Activated naive CD4-positive, alpha-beta T cell treated with anti-CD3 and anti-CD28 coated beads for 36 hours (primary cell): ENCODE measurements around the gene EFNA5. TPM values are rescaled to one million over a fixed set of nuclear protein-coding genes. Genes with fewer than 3 reads are reported as not detected.

Source experiments
- CTCF ChIA-PET: fragments of 350-600 bp; sonication (Branson Sonifier 250); formaldehyde crosslinking; loops from one replicate; lab custom pipeline; 2021; ENCODE audit warnings: antibody characterized with exemption; lab: Charles Lee
- DNase-seq: peaks from one replicate; pipeline ENCODE4 v3.0.0-alpha.2; 2020
- H3K27ac Mint-ChIP-seq: one replicate; pipeline ENCODE4 v1.8.0; 2021; ENCODE audit warnings: mild to moderate bottlenecking, mixed read lengths
- H3K27me3 Mint-ChIP-seq: one replicate; pipeline ENCODE4 v1.8.0; 2021; ENCODE audit warnings: low read depth, mixed read lengths
- H3K36me3 Mint-ChIP-seq: one replicate; pipeline ENCODE4 v1.8.0; 2021; ENCODE audit warnings: low read depth, mixed read lengths
- H3K4me1 Mint-ChIP-seq: one replicate; pipeline ENCODE4 v1.8.0; 2021; ENCODE audit warnings: low read depth, mixed read lengths
- H3K4me3 Mint-ChIP-seq: one replicate; pipeline ENCODE4 v1.8.0; 2021; ENCODE audit warnings: mild to moderate bottlenecking, moderate library complexity, mixed read lengths
- H3K9me3 Mint-ChIP-seq: one replicate; pipeline ENCODE4 v1.8.0; 2021; ENCODE audit warnings: mixed read lengths
- intact Hi-C: fragments of 100-400 bp; cut with micrococcal nuclease; formaldehyde crosslinking; loops from one replicate; pipeline ENCODE4 v1.15.1; 2023
- total RNA-seq, 2 experiments: library from RNA; stranded (reverse); gene quantifications; one replicate each; pipeline ENCODE4 v1.2.3, GENCODE V29; 2021

EFNA5 gene
- total RNA-seq, 2 experiments from 2014 or later: not detected

DNA sequence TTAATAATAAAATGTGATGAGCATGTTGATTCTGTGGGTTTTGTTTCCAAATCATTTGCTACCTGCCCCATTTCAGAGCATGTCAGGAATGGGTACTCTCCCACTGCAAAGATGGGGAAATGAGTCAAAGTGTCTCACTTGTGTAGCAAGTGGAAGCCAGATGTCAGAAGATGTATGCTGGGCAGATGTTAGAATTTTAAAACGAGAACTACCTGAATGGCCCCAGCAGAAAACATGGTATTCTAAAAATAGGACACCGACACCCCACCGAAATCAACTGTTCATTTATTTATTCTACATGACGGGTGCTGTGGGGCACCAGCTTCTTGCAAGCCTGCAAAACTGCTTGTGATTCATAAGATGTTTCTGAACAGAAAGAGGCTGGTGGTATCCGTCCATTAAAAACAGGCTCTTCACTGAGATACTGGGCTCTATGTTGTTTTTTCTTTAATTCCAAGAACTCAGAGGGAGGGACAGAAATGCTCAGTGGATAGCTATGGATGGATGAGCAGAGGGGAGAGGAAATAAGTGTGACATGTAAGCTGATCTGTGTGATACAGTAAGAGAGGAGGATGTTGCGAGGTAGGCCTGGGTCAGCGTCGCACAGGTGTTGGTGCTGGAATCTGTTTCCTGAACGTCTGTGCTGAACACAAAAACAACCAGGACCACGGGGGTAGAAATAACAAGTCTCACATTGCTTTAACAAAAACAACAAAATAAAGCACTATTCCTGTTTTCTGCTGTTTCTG lies 157.2 kb downstream of the EFNA5 start:
- intact Hi-C loops: no loop called here
- Mint-ChIP-seq H3K36me3 (no peaks in the 10 kb centered on the region), H3K4me3 (no peak overlapping the region), H3K9me3 (no peaks in the 10 kb centered on the region), H3K27me3 (peaks cover 10% of the 10 kb centered on the region), H3K27ac (no peak overlapping the region), H3K4me1 (no peaks in the 10 kb centered on the region)
- DNase-seq: no peak
- CTCF ChIA-PET: no interaction called here

DNA sequence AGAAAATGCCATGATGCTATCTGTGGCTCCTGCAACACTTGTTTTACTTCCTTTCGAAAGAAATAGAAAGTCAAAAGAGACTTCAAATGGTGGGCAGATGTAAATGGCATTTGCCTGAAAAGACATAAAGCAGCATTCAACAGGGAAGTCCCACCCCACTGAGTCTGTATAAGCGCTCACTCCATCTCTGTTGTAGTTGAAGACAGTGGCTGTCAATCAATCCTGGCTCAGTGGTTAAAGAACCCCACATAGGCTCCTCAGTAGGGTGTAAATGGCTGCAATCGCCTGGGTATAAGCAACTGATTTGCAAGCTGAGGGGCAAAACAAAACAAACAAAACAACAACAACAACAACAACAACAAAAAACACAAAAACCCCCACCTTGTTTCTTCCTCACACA lies 158.7 kb downstream of the EFNA5 start:
- no peaks in the 10 kb centered on the region for H3K4me1 Mint-ChIP-seq
- H3K36me3 Mint-ChIP-seq: no peaks in the 10 kb centered on the region
- no peak for DNase-seq
- H3K4me3 Mint-ChIP-seq: no peak overlapping the region
- H3K27me3 Mint-ChIP-seq: peaks cover 10% of the 10 kb centered on the region
- H3K27ac Mint-ChIP-seq: no peak overlapping the region
- CTCF ChIA-PET: interaction anchor here (0.6 to 1.4 kb wide), 3 partner anchors 33 to 60 kb away, joined by 3 to 4 read pairs (median 4); no protein-coding TSS in a partner anchor
- intact Hi-C loops: no loop called here
- H3K9me3 Mint-ChIP-seq: no peaks in the 10 kb centered on the region

DNA sequence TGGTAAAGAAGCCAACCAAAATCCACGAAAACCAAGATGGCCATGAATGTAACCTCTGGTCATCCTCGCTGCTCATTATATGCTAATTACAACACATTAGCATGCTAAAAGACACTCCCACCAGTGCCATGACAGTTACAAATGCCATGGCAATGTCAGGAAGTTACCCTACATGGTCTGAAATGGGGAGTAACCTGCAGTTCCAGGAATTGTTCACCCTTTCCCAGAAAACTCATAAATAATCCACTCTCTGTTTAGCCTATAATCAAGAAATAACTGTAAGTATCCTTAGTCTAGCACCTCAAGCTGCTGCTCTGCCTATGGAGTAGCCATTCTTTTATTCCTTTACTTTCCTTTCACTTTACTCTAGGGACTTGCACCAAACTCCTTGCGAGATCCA lies 160.6 kb downstream of the EFNA5 start:
- Mint-ChIP-seq H3K36me3 (no peaks in the 10 kb centered on the region), H3K27me3 (peaks cover 14% of the 10 kb centered on the region)

DNA sequence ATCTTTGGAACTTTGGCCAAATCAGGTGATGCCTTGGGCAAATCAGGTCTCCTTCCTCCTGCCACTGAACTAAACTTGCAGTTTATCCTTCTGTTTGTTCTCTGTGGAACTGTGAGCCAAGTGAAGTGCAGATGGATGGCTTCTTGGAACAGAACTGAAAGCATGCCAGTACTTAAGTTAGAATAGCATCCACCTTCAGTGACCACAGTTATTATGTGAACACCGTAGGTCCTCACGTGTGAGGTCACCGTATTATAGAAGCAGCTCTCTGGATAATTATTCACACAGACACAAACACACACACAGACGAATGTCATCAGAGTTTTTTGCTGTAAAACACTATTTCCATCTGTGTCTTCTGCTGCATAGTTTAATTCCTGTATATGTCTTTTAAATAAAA lies 162.6 kb downstream of the EFNA5 start:
- CTCF ChIA-PET: no interaction called here
- no peaks in the 10 kb centered on the region for H3K4me1 Mint-ChIP-seq
- intact Hi-C loops: no loop called here
- H3K4me3 Mint-ChIP-seq: no peak overlapping the region
- H3K27ac Mint-ChIP-seq: no peak overlapping the region
- DNase-seq: no peak
- no peaks in the 10 kb centered on the region for H3K9me3 Mint-ChIP-seq
- no peaks in the 10 kb centered on the region for H3K36me3 Mint-ChIP-seq
- H3K27me3 Mint-ChIP-seq: peaks cover 8% of the 10 kb centered on the region

More for the DNA sequence above, 160.6 kb downstream of the EFNA5 start:
- Mint-ChIP-seq H3K27ac (no peak overlapping the region), H3K9me3 (no peaks in the 10 kb centered on the region), H3K4me1 (no peaks in the 10 kb centered on the region), H3K4me3 (no peak overlapping the region)
- no peak for DNase-seq
- CTCF ChIA-PET: interaction anchor here (0.7 kb wide), 3 partner anchors 167 to 276 kb away, joined by 3 to 4 read pairs (median 3); no protein-coding TSS in a partner anchor
- intact Hi-C loops: no loop called here

DNA sequence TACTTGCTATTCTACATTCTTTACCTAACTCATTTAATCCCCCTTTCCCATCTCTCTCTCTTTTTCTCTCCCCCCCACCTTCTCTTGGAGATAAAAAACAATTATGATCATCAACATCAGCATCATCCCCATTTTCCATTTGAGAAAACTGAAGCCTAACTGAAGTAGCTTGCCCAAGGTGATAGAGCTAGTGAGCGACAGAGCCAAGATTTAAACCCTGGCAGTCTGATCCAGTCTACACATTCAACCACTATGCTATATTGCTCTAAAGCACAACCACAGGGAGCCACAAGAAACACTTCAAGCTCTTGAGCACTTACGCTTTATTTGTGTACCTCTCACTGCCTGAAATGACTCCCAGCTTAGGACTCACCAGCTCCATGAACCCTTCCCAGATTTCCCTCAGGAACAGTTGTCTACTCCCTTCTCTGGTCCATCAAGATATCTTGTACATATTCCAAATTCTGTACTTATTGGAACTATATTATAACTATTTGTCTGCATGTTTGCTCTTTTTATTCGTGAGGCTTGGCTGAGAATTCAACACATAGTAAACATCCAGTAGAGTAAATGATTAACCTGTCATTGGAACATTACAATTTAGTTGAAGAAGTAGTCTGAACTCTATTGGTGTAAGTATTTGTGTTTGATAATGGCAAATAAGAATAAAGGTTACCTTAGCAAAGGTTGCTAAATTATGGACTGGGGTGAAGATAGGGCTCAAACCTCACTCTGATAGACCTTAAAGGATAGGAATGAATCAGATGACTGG lies 164.8 kb downstream of the EFNA5 start:
- peaks cover 6% of the 10 kb centered on the region for H3K4me1 Mint-ChIP-seq
- no peak for DNase-seq
- H3K36me3 Mint-ChIP-seq: no peaks in the 10 kb centered on the region
- peaks cover 21% of the 10 kb centered on the region for H3K27me3 Mint-ChIP-seq
- H3K27ac Mint-ChIP-seq: no peak overlapping the region
- H3K4me3 Mint-ChIP-seq: no peak overlapping the region
- no peaks in the 10 kb centered on the region for H3K9me3 Mint-ChIP-seq
- CTCF ChIA-PET: no interaction called here
- intact Hi-C loops: no loop called here

- intact Hi-C loops: no loop called here
- Mint-ChIP-seq H3K27ac (no peak overlapping the region), H3K4me3 (no peak overlapping the region), H3K4me1 (peaks cover 6% of the 10 kb centered on the region), H3K36me3 (no peaks in the 10 kb centered on the region), H3K27me3 (peaks cover 21% of the 10 kb centered on the region), H3K9me3 (no peaks in the 10 kb centered on the region)
- CTCF ChIA-PET: no interaction called here
- no peak for DNase-seq
Observed at GRCh38 chr5:107504424-107504823, 166.3 kb downstream of the EFNA5 start.

GRCh38 chr5:107502676-107503060 lies 168.1 kb downstream of the EFNA5 start:
- Mint-ChIP-seq H3K27ac (no peak overlapping the region), H3K4me1 (peaks cover 6% of the 10 kb centered on the region), H3K4me3 (no peak overlapping the region), H3K36me3 (no peaks in the 10 kb centered on the region), H3K27me3 (peaks cover 21% of the 10 kb centered on the region), H3K9me3 (no peaks in the 10 kb centered on the region)
- intact Hi-C loops: no loop called here
- DNase-seq: no peak
- CTCF ChIA-PET: no interaction called here

GRCh38 chr5:107501965-107502675 lies 168.6 kb downstream of the EFNA5 start:
- Mint-ChIP-seq H3K36me3 (no peaks in the 10 kb centered on the region), H3K4me3 (no peak overlapping the region)

DNA sequence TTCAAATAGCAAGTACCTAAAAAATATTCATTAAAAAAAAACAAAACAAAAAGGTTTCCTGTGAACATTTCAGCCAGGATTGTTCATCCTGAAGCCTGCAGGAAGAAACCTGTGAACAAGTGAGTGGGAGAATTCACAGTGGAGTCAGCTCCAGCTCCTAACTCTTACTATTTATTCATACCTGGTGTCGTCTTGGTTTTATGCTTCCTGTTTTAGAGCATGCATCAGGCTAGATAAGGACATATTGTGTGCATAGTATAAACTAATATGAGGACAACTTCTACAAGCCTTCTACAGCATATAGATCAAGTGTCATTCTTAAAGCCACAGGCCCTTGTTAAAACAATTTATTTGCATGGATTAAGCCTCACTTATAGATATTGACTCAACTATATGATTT lies 169.9 kb downstream of the EFNA5 start:
- no peak for DNase-seq
- CTCF ChIA-PET: no interaction called here
- intact Hi-C loops: no loop called here
- Mint-ChIP-seq H3K9me3 (no peaks in the 10 kb centered on the region), H3K27ac (no peak overlapping the region), H3K27me3 (peaks cover 18% of the 10 kb centered on the region), H3K4me3 (no peak overlapping the region), H3K36me3 (no peaks in the 10 kb centered on the region), H3K4me1 (peaks cover 6% of the 10 kb centered on the region)

More at GRCh38 chr5:107501965-107502675, 168.6 kb downstream of the EFNA5 start:
- Mint-ChIP-seq H3K27me3 (peaks cover 21% of the 10 kb centered on the region), H3K4me1 (peaks cover 6% of the 10 kb centered on the region), H3K9me3 (no peaks in the 10 kb centered on the region), H3K27ac (no peak overlapping the region)
- intact Hi-C loops: no loop called here
- DNase-seq: no peak
- CTCF ChIA-PET: no interaction called here

DNA sequence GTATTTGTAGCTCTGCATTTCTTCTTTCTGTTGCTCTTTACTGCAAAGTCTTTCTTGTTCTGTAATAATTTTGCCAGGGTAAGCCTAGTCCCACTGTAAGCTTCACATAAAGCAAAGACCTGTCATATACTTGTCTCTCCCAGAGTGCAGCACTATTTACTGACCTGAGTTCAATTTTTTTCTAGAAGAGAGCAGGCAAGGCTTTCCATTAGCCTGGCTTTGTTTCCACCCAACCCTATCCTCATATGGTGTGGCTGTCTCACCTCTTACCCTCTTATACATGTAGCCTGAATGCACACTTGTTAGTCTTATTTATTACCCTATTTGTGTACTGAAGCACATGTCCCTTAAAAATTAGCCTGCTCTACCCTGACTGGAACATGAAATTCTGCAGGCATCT lies 170.4 kb downstream of the EFNA5 start:
- H3K27ac Mint-ChIP-seq: no peak overlapping the region
- intact Hi-C loops: no loop called here
- no peak for DNase-seq

GRCh38 chr5:107499776-107500175 lies 171.0 kb downstream of the EFNA5 start:
- no peaks in the 10 kb centered on the region for H3K36me3 Mint-ChIP-seq
- no peak overlapping the region for H3K4me3 Mint-ChIP-seq
- H3K27ac Mint-ChIP-seq: no peak overlapping the region
- H3K4me1 Mint-ChIP-seq: peaks cover 6% of the 10 kb centered on the region
- H3K9me3 Mint-ChIP-seq: no peaks in the 10 kb centered on the region
- no peak for DNase-seq
- CTCF ChIA-PET: no interaction called here
- peaks cover 13% of the 10 kb centered on the region for H3K27me3 Mint-ChIP-seq
- intact Hi-C loops: no loop called here

More for the DNA sequence above, 170.4 kb downstream of the EFNA5 start:
- no peaks in the 10 kb centered on the region for H3K36me3 Mint-ChIP-seq
- H3K4me1 Mint-ChIP-seq: peaks cover 6% of the 10 kb centered on the region
- no peak overlapping the region for H3K4me3 Mint-ChIP-seq
- peaks cover 15% of the 10 kb centered on the region for H3K27me3 Mint-ChIP-seq
- CTCF ChIA-PET: no interaction called here
- H3K9me3 Mint-ChIP-seq: no peaks in the 10 kb centered on the region

DNA sequence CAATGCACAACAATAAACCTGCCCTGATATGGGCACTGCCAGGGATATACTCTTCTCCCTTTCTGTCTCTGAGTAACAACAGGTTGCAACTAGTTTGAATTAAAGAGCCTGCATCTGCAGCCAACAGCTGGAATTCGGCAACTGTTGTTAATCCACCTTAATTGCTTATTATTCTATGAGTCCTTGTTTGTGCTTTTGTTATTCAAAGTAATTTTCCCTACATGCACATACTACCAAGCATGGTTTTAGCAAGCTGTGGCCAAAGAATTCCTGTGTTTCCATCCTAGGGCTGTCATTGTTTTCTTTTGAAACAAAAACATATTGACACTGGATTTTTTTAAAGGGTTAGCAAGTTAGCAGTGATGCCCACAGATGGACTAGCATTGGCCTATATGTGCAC lies 171.5 kb downstream of the EFNA5 start:
- H3K4me3 Mint-ChIP-seq: no peak overlapping the region
- H3K36me3 Mint-ChIP-seq: no peaks in the 10 kb centered on the region
- DNase-seq: no peak
- H3K27me3 Mint-ChIP-seq: peaks cover 13% of the 10 kb centered on the region
- CTCF ChIA-PET: no interaction called here
- intact Hi-C loops: no loop called here
- H3K4me1 Mint-ChIP-seq: peaks cover 6% of the 10 kb centered on the region
- H3K27ac Mint-ChIP-seq: no peak overlapping the region
- no peaks in the 10 kb centered on the region for H3K9me3 Mint-ChIP-seq
